GM18909 (cell line): Measurements from ENCODE around the gene TENM4.
"Not testable (repeated sequence)": the region's sequence is repeated elsewhere in the genome, so short reads cannot be mapped to it uniquely, and the experiment has no call there.

ENCODE experiments used
- ATAC-seq: cut with Tn5 transposase; IDR thresholded peaks from one replicate; pipeline ENCODE4 v1.9.1; 2021; ENCODE audit warnings: mild to moderate bottlenecking; ENCODE audit not compliant: unreplicated experiment, poor library complexity

TENM4 gene

GRCh38 chr11:78898266-78898775 is 542.5 kb downstream of the TENM4 start:
- no peak for ATAC-seq

- ATAC-seq = no peak
These were observed 546.8 kb downstream of the TENM4 start for GRCh38 chr11:78893996-78894395.

DNA sequence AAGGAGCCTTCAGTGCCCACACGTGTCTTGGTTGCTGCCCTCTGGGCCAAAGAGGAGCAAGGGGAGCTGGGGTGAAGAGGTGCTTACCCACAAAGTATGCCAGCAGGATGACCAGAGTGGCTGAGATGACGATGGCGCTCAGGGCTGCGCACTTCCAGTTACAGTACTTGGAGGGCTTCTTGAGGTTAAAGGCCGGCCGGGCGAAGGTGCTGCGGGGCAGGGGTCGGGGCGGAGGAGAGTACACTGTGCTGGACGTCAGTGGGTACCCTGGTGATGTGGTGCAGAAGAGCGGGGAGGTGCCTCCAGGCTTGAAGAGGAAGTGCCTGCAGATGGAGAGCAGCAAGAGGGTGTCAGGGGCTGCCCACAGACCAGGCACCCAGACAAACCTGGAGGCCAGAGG is 551.1 kb downstream of the TENM4 start:
- no peak for ATAC-seq

DNA sequence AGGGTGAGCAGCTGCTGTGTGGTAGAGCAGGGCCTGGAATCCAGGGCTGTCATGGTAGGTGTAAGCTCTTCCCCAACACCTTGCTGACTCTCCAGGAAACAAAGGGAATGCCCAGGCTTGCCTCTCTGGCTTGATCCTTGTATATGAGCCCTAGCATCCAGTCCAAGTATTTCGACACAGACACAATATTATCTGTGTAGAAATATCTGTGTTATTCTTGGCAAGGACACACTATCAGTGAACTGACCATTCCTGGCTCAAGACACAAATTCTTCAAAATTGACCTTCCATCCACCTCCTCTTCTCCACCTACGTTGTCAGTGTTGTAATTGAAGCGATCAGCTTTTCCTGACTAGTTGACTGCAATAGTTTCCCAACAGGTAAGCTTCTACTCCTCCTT is 554.2 kb downstream of the TENM4 start:
- no peak for ATAC-seq

GRCh38 chr11:78884761-78885160 is 556.1 kb downstream of the TENM4 start:
- no peak for ATAC-seq

- ATAC-seq = no peak
These were observed 557.3 kb downstream of the TENM4 start for GRCh38 chr11:78883506-78883905.

GRCh38 chr11:78879094-78879980 is 561.5 kb downstream of the TENM4 start:
- ATAC-seq = not testable (repeated sequence)

- ATAC-seq = no peak
These were observed 562.2 kb downstream of the TENM4 start for GRCh38 chr11:78878631-78879030.

DNA sequence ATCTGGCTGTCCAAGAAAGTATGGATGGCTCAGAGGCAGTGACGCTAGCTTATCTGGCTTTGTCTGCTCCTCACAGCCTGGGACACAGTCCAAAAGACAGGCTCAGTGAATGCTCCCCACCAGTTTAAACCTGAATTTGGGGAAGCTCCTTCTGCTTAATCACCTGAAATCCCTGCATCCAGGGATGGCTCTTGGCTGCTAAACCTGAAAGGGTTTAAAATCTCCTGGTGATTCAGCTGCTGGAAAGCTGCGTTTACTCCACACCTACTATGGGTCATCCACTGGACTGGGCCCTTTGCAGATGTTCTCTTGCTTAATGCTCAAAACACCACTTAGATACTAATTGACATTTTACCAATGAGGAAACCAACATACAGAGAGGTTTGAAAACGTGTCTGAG is 564.2 kb downstream of the TENM4 start:
- no peak for ATAC-seq

- no peak for ATAC-seq
These were observed 570.2 kb downstream of the TENM4 start for GRCh38 chr11:78870655-78871054.

DNA sequence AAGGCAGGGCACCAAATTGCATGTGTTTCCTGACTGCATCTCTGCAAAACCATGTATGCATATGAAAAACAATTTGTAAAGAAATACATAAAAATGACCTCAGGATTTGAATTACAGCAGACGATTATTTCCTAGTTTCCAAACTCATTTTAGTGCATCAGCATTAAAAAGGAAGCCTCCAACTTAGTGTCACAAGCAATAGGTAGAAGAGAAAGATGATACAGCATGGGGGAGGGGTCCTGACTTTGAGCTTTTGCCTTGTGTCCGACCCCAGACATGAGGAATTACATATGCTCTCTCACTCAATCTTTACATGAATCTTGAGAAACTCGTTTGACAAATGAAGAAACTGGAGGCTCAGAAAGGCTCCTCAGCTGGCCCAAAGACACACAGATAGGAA is 571.5 kb downstream of the TENM4 start:
- no peak for ATAC-seq

DNA sequence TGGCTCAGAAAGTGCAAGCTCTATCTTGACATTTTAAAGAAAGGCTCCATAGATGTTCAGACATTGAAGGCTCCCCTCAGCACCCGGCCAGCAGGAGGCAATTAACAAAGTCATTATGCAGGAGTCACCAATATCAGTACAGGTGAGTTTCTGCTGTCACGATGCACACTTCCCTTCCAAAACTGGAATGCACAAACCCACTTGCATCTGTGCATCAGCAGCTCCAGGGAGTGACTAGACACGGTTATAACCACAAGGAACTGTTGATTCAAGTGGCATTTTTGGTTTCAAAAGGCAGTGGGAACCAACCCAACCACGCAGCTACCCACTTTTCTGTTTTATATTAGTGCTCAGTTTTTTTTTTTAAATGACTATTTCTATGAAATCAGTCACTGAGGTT is 572.3 kb downstream of the TENM4 start:
- no peak for ATAC-seq

- ATAC-seq = no peak
These were observed 580.0 kb downstream of the TENM4 start for GRCh38 chr11:78860720-78861422.

DNA sequence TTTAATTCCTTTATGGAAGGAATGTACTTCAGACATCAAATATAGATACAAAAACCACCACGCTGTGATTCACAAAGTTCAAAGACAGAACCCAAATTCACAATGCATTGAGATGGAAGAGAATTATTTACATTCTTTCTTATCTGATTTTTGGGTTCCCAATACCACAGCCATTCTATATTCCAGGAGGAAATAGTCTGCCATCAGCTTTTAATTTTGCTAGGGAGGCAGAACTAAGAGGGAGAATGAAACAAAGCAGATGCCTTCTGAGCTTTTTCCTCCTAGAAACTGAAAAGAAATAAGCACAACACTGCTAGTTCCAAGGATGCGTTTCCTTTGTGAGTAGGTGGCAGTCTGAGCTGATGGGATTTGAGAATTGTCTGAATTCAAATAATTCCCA is 583.1 kb downstream of the TENM4 start:
- ATAC-seq = no peak

- no peak for ATAC-seq
These were observed 584.6 kb downstream of the TENM4 start for GRCh38 chr11:78856211-78856610.

DNA sequence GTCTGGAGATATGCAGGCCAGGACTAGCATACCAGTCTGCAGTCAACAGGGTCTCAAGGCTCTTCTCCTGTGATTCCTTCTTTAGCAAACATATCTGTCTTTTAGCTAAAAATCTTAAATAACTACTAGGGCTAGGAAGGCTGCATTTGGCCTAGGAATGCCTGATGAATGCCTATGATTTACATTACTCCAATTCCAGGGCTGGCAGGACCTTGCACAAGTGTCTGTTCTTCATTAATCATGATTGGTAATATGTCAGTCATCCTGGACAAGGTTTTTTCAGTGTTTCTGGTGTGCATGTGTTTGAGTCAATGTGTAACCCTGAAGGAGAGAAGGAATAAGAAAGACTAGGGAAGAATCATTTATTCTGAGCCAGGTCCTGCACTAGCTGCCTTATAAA is 585.7 kb downstream of the TENM4 start:
- ATAC-seq = no peak

GRCh38 chr11:78853521-78853920 is 587.3 kb downstream of the TENM4 start:
- ATAC-seq = no peak

DNA sequence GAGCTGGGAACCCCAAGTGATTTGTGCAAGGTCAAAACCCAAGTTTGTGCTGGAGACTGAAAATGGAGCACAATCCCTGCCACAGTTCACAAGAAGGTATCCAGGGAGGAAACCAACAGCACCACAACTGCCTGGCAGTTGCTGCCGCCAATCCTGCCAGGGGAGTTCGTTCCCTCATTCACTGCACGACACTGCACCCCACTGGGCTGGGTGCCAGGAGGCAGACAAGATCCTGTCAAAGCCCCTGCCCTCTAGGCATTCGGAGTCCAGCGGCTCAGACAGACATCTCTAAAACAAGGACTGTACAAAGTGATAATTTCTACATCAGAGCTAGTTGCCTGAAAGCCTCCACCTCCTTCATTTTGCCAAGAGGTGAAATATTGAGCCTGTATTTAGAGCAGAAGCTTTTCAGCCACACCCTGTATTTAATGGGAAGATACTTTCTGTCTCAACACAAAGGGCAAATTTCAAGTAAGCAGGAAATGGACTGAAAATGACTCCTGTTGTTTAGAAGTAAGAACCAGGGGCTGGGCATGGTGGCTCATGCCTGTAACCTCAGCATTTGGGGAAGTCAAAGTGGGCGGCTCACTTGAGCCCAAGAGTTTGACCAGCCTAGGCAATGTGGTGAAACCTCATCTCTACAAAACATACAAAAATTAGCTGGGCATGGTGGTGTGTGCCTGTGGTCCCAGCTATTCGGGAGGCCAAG is 588.8 kb downstream of the TENM4 start:
- no peak for ATAC-seq

DNA sequence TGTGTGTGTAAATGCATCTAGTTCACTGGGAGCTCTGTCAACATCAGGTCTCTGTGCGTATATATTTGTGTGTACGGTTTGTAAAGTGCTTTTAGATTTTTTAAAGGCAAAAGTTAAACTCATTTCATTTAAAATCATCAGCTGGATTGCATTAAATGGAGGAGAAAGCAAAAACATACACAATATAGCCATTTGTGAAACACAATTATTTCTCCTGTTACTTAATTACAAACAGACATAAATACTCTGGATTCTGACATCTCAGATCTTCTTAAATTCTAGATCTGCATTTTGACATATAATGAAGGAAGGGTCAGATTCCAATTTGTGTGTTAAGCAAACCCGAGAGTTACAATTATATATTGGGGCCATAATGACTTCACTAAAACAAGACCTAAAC is 590.8 kb downstream of the TENM4 start:
- no peak for ATAC-seq

DNA sequence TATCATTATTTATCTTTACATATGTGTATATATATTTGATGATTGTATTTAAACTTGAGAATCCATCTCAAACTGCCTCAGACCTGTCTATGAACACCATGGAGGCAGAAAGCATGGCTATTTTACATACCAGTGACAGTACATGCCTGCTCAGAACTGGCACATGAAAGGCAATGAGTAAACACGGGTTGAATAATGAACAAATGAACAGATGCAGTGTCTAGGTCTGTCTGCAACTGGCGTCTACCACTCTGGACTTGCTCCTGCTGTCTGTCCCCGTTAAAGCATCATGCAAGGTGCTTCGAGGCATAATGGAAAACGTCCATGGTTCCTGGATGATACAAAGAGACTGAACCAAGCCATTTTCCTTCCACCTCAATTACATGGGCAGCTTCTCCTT is 594.6 kb downstream of the TENM4 start:
- no peak for ATAC-seq

DNA sequence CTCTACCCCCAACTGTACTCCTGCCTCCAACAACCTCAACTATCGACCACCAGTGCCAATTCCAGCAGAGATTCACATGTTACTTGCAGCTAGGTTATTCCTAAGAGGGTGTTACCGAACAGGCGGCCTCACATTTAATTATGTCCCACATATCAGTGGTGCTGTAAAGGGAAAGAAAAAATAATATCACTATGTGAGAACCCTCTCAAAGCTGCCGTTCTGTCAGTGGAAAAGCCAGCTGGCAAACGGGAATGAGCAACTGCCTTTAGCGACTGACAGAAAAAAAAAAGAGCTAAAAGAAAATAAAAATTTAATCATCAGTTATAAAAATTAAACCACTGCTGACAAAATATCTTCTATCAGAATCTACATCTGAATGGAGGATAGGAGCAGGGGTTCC is 595.3 kb downstream of the TENM4 start:
- no peak for ATAC-seq
